Nephron (organoid): ENCODE measurements around the gene IL1F10.

Experiments used
- H3K27ac Mint-ChIP-seq, 3 experiments: 2 replicates each; pipeline ENCODE4 v1.8.0; 2020; ENCODE audit warnings: mixed read lengths in 3 of 3, mild to moderate bottlenecking in 2 of 3, moderate library complexity in 1 of 3
- H3K27me3 Mint-ChIP-seq: 2 replicates; pipeline ENCODE4 v1.8.0; 2021; ENCODE audit warnings: low read depth, mild to moderate bottlenecking, moderate library complexity, mixed read lengths
- H3K36me3 Mint-ChIP-seq: 2 replicates; pipeline ENCODE4 v1.8.0; 2020; ENCODE audit warnings: low read depth, mixed read lengths
- H3K4me1 Mint-ChIP-seq: 2 replicates; pipeline ENCODE4 v1.8.0; 2020; ENCODE audit warnings: mixed read lengths
- H3K4me3 Mint-ChIP-seq, 3 experiments: 2 replicates each; pipeline ENCODE4 v1.8.0; 2020; ENCODE audit warnings: mild to moderate bottlenecking in 3 of 3, mixed read lengths in 3 of 3, moderate library complexity in 2 of 3
- H3K9me3 Mint-ChIP-seq: 2 replicates; pipeline ENCODE4 v1.8.0; 2020; ENCODE audit warnings: mixed read lengths
- CTCF ChIP-seq, 3 experiments: fragments of 200-600 bp; sonication (generic); IDR thresholded peaks; one replicate each; pipeline ENCODE4 v1.5.0; 2021; ENCODE audit warnings: antibody characterized with exemption in 3 of 3; ENCODE audit not compliant: unreplicated experiment in 3 of 3

Gene IL1F10

DNA sequence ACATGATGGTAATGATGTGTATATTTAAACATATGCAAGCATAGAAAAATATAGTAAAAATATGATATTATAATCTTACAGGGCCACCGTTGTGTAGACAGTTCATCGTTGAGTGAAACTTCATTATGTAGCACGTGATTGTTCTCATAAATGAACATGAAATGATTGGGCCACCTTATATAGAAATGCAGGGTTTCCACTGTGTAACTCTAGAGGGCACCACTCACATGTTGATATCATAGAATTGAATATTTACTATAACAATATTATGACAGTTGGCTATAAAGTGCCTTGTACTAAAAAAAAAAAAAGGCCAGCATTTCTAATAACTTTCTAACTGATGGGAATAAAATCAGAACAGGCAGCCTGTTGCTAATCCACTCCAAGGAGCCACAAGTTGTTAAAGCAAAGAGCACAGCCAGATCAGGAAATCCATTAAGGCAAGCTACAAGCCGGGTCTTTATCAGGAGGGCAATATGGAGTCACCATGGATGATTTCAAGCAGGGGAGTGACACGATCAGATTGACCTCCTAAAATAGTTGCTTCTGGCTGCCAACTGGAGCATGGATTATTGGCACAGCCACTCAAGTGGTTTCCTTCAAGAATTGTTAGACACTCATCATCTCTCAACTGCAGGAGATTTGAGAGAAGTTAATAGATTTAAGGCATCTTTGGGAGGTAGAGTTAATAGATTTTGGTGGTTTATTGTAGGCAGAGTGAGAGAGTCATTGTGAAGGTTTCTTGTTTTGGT lies 16.7 kb downstream of the IL1F10 start:
- Mint-ChIP-seq H3K27me3 (peaks cover 36% of the 10 kb centered on the region), H3K36me3 (no peaks in the 10 kb centered on the region), H3K9me3 (peaks cover 4% of the 10 kb centered on the region), H3K27ac (no peak overlapping the region), H3K4me3 (no peak overlapping the region), H3K4me1 (no peaks in the 10 kb centered on the region)
- TF ChIP-seq CTCF (IDR thresholded peaks at IDR 0.05; ENCODE audit: unreplicated experiment in 3 of 3), result peak; percentile 19 to 30 (median 27)

GRCh38 chr2:113085542-113085941 lies 17.8 kb downstream of the IL1F10 start:
- H3K9me3 Mint-ChIP-seq, result peaks cover 4% of the 10 kb centered on the region
- H3K36me3 Mint-ChIP-seq, result no peaks in the 10 kb centered on the region
- H3K27me3 Mint-ChIP-seq, result peaks cover 28% of the 10 kb centered on the region
- H3K4me3 Mint-ChIP-seq, result no peak overlapping the region
- H3K4me1 Mint-ChIP-seq, result no peaks in the 10 kb centered on the region
- H3K27ac Mint-ChIP-seq, result no peak overlapping the region
- no peak for TF ChIP-seq CTCF (IDR thresholded peaks at IDR 0.05; ENCODE audit: unreplicated experiment in 3 of 3)

GRCh38 chr2:113088213-113088992 lies 20.6 kb downstream of the IL1F10 start:
- no peak for TF ChIP-seq CTCF (IDR thresholded peaks at IDR 0.05; ENCODE audit: unreplicated experiment in 3 of 3)
- Mint-ChIP-seq H3K4me1 (no peaks in the 10 kb centered on the region), H3K27me3 (peaks cover 14% of the 10 kb centered on the region), H3K4me3 (no peak overlapping the region), H3K36me3 (no peaks in the 10 kb centered on the region), H3K9me3 (peaks cover 4% of the 10 kb centered on the region), H3K27ac (no peak overlapping the region)

- H3K4me3 Mint-ChIP-seq, result no peak overlapping the region
- TF ChIP-seq CTCF (IDR thresholded peaks at IDR 0.05; ENCODE audit: unreplicated experiment in 3 of 3), result no peak
- H3K36me3 Mint-ChIP-seq, result no peaks in the 10 kb centered on the region
- H3K4me1 Mint-ChIP-seq, result no peaks in the 10 kb centered on the region
- peaks cover 8% of the 10 kb centered on the region for H3K27me3 Mint-ChIP-seq
- H3K9me3 Mint-ChIP-seq, result peaks cover 7% of the 10 kb centered on the region
- no peak overlapping the region for H3K27ac Mint-ChIP-seq
Measured at GRCh38 chr2:113089916-113090315, 22.1 kb downstream of the IL1F10 start.

- Mint-ChIP-seq H3K4me1 (no peaks in the 10 kb centered on the region), H3K27me3 (peaks cover 4% of the 10 kb centered on the region), H3K4me3 (no peak overlapping the region), H3K9me3 (peaks cover 9% of the 10 kb centered on the region), H3K27ac (no peak overlapping the region), H3K36me3 (no peaks in the 10 kb centered on the region)
- TF ChIP-seq CTCF (IDR thresholded peaks at IDR 0.05; ENCODE audit: unreplicated experiment in 3 of 3), result no peak
Measured at GRCh38 chr2:113091231-113091896, 23.6 kb downstream of the IL1F10 start.
